Activated T-cell treated with anti-CD3 and anti-CD28 coated beads, Interleukin-2, amount 50 U/mL, for 4 hours (primary cell): ENCODE data around the gene ZNF579. TPM values are rescaled to one million over a fixed set of nuclear protein-coding genes. Genes with fewer than 3 reads are reported as not detected.
"Not testable (repeated sequence)": the region's sequence is repeated elsewhere in the genome, so short reads cannot be mapped to it uniquely, and the experiment has no call there.

ENCODE experiments used
- ATAC-seq, 2 donors: fragments of 200-7000 bp; cut with Tn5 transposase; one replicate each; pipeline ENCODE4 v1.10.0; 2021
- DNase-seq: peaks from one replicate; pipeline ENCODE4 v3.0.0-alpha.2; 2020
- H3K27me3 Mint-ChIP-seq: one replicate; pipeline ENCODE4 v1.8.0; 2021; ENCODE audit warnings: low read depth, mixed read lengths
- H3K36me3 Mint-ChIP-seq: one replicate; pipeline ENCODE4 v1.8.0; 2022; ENCODE audit warnings: mixed read lengths; ENCODE audit not compliant: insufficient read depth
- H3K4me1 Mint-ChIP-seq: one replicate; pipeline ENCODE4 v1.8.0; 2021; ENCODE audit warnings: low read depth, mixed read lengths
- H3K4me3 Mint-ChIP-seq: one replicate; pipeline ENCODE4 v1.8.0; 2021; ENCODE audit warnings: mild to moderate bottlenecking, moderate library complexity, mixed read lengths
- H3K9me3 Mint-ChIP-seq: one replicate; pipeline ENCODE4 v1.8.0; 2021; ENCODE audit warnings: mixed read lengths
- total RNA-seq, 3 donors: library from RNA; stranded (reverse); gene quantifications; one replicate each; pipeline ENCODE4 v1.2.1, GENCODE V29; 2021

Gene ZNF579
- total RNA-seq, 3 donors from 2014 or later: 10.1 to 12.2 (median 11.0) TPM

DNA sequence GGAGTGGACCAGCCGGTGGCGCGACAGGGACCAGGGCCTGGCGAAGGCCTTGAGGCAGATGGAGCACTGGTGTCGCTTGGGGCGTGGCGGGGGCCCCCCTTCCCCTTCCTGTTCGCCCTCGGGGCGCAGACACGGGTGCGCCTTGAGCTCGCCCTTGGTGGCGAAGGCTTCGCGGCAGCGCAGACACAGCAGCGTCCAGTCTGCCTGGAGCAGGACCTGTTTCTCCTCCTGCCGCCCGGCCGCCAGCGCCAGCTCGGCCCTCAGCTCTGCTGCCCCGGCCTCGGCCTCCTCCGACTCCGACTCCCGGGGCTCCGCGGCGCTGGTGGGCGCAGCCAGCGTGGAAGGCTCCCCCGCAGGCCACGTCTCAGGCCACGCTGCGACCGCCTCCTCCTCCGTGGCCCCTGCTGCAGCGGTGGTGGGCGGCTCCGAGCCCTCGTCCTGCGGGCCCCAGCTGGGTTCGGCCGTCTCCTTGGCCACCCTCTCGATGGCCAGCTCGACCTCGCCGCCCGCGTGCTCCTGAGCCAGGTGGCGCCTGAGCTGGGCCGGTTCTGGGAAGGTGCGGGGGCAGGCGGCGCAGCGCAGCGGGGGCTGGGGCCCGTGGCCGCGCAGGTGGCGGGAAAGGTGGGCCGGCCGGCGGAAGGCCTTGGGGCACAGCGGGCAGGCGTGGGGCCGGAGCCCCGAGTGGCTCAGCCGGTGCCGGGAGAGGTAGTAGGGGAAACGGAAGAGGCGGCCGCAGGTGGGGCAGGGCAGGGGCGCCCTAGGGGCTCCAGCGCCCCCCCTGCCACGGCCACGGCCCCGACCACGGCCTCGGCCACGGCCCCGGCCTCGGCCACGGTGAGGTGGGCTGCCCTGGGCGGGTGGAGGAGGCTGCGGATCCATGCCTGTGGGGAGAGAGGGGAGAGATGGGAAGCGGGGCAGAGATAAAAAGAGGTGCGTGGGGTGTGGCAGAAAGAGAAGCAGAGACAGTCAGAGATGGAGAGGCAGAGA is 1.6 kb downstream of the ZNF579 start:
- no peak for DNase-seq
- Mint-ChIP-seq H3K4me1 (peaks cover 21% of the 10 kb centered on the region), H3K4me3 (peak overlapping the region; percentile 88), H3K27me3 (no peaks in the 10 kb centered on the region), H3K9me3 (no peaks in the 10 kb centered on the region), H3K36me3 (peaks cover 14% of the 10 kb centered on the region)
- ATAC-seq: no peak

DNA sequence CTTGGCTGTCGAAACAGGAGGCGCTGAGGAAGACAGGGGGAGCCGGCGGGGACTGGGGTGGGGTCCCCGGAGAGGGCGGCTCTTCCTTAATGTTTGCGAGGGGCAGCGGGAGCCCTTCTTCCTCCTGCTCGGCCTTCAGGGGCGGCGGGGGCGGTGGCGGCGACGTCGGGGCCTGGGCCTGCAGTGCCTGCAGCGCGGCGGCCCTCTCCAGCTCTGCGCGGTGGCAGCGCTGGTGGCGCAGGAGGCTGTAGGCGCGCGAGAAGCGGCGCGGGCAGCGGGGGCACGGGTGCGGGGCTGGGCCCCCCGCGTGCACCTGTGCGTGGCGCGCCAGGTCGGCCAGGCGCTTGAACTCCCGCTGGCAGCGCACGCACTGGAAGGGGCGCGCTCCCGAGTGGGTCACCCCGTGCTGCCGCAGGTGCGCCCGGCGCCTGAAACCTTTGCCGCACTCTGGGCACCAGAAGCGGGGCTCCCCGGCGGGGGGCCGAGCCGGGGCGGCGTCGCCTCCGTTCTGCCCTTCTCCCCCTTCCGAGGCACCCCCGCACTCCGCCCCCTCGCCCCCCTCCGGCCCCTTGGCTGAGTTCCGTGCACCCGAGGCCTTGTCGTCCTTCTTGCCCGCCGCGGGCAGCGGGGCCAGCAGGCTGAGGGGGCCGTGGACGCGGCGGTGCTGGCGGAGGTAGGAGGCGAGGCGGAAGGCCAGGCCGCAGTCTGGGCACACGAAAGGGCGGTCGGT is 2.5 kb downstream of the ZNF579 start:
- no peaks in the 10 kb centered on the region for H3K9me3 Mint-ChIP-seq
- ATAC-seq (no peak), DNase-seq (no peak)
- no peaks in the 10 kb centered on the region for H3K27me3 Mint-ChIP-seq
- H3K4me1 Mint-ChIP-seq: peaks cover 21% of the 10 kb centered on the region
- no peak overlapping the region for H3K4me3 Mint-ChIP-seq
- peaks cover 14% of the 10 kb centered on the region for H3K36me3 Mint-ChIP-seq

DNA sequence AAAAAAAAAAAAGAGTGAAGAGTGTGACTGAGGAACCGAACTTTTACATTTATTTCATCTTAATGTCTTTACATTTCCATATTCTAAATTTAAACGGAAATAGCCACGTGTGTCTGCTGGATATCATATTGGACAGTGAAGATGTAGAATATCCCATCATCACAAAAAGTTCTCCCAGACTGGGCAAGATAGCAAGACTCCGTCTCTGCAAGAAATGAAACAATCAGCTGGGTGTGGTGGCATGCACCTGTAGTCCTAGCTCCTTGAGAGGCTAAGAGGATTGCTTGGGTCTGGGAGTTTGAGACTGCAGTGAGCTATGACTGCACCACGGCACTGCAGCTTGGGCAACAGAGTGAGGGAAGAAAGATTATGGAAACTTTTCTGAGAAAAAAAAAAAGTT is 3.9 kb downstream of the ZNF579 start:
- DNase-seq (no peak), ATAC-seq (no peak)
- no peaks in the 10 kb centered on the region for H3K9me3 Mint-ChIP-seq
- H3K27me3 Mint-ChIP-seq: no peaks in the 10 kb centered on the region
- peaks cover 14% of the 10 kb centered on the region for H3K36me3 Mint-ChIP-seq
- peaks cover 16% of the 10 kb centered on the region for H3K4me1 Mint-ChIP-seq
- H3K4me3 Mint-ChIP-seq: no peak overlapping the region

DNA sequence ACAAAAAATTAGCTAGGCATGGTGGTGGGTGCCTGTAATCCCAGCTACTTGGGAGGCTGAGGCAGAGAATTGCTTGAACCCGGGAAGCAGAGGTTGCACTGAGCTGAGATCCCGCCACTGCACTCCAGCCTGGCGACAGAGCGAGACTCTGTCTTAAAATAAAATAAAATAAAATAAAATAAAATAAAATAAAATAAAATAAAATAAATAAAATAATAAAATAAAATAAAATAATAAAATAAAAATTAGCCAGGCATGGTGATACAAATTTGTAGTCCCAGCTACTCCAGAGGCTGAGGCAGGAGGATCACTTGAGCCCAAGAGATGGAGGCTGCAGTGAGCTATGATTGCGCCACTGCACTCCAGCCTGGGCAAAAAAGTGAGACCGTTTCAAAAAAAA is 6.7 kb downstream of the ZNF579 start:
- not testable (repeated sequence) for H3K4me1 Mint-ChIP-seq, H3K4me3 Mint-ChIP-seq, ATAC-seq, H3K27me3 Mint-ChIP-seq, H3K36me3 Mint-ChIP-seq, DNase-seq, H3K9me3 Mint-ChIP-seq

DNA sequence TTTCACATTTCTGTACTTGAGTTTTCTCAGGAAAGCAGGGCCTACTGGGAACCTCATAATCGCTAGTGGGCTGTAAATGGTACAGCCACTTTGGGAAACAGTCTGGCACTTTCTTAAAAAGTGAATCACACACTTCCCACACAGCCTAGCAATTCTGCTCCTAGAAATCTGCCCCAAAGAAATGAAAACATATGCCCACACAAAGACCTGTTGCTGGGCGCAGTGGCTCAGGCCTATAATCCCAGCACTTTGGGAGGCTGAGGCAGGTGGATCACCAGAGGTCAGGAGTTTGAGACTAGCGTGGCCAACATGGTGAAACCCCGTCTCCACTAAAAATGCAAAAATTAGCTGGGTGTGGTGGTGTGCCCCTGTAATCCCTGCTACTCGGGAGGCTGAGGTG is 11.2 kb downstream of the ZNF579 start:
- not testable (repeated sequence) for H3K4me1 Mint-ChIP-seq, H3K27me3 Mint-ChIP-seq, ATAC-seq, H3K9me3 Mint-ChIP-seq, H3K36me3 Mint-ChIP-seq, DNase-seq, H3K4me3 Mint-ChIP-seq

DNA sequence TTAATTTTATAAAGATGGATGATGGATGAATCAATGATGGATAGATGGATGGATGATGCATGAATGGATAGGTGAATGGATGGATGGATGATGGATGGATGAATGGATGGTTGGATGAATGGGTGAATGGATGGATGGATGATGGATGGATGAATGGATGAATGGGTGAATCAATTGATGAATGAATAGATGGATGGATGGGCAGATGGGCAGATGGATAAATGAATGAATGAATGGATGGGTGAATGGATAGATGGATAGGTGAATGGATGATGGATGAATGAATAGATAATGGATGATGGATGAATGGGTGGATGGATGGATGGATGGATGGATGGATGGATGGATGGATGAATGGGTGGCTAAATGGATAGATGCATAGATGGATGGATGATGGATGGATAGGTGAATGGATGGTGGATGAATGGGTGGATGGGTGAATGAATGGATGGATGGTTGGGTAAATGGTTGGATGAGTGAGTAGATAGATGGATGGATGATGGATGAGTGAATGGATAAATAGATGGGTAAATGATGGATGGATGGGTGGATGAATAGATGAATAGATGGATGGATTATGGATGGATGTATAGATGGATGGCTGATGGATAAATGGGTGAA is 12.8 kb downstream of the ZNF579 start:
- Mint-ChIP-seq H3K27me3 (peaks cover 4% of the 10 kb centered on the region), H3K9me3 (no peaks in the 10 kb centered on the region), H3K4me1 (no peaks in the 10 kb centered on the region), H3K4me3 (no peak overlapping the region), H3K36me3 (no peaks in the 10 kb centered on the region)
- ATAC-seq (no peak), DNase-seq (no peak)

DNA sequence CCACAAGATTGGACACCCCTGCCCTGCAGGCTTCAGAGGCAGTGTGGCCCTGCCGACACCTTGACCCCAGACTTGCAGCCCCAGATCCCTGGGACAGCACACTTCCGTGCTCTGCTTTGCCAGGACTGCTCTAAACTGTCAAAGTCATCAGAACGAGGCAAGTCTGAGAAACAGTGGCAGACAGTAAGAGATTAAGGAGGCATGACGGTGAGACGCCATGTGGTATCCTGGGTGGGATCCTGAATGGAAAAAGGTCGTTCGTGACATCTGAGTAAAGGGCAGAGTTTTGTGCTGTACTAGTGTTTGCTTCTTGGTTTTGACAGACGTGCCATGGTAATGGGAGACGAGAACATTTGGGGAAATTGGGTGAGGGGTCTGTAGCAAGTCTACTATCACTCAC is 13.8 kb downstream of the ZNF579 start:
- no peaks in the 10 kb centered on the region for H3K4me1 Mint-ChIP-seq
- H3K36me3 Mint-ChIP-seq: no peaks in the 10 kb centered on the region
- H3K4me3 Mint-ChIP-seq: no peak overlapping the region
- peaks cover 4% of the 10 kb centered on the region for H3K27me3 Mint-ChIP-seq
- ATAC-seq (no peak), DNase-seq (no peak)
- H3K9me3 Mint-ChIP-seq: no peaks in the 10 kb centered on the region

DNA sequence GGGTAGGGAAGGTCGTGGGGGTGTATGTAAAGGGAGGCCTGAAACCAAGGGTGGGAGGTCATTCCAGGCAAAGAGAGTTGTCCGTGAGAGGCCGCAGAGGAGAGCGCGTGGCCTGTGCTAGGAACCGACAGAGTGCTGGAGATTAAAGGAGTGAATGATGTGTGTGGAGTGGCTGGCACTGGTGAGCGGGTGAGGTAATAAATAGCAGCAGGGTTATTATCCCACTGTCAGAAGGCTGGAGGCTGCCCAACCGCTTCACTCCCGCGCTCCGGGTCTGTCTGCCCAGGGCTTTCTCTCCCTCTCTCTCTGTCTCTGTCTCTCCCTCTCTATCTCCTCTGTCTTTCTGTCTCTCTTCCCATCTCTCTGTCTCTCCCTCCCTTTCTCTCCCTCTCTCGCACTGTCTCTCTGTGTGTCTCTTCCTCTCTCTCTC is 17.4 kb downstream of the ZNF579 start:
- H3K27me3 Mint-ChIP-seq: peaks cover 7% of the 10 kb centered on the region
- no peaks in the 10 kb centered on the region for H3K36me3 Mint-ChIP-seq
- no peaks in the 10 kb centered on the region for H3K4me1 Mint-ChIP-seq
- DNase-seq (no peak), ATAC-seq (no peak)
- H3K4me3 Mint-ChIP-seq: no peak overlapping the region
- peaks cover 4% of the 10 kb centered on the region for H3K9me3 Mint-ChIP-seq

DNA sequence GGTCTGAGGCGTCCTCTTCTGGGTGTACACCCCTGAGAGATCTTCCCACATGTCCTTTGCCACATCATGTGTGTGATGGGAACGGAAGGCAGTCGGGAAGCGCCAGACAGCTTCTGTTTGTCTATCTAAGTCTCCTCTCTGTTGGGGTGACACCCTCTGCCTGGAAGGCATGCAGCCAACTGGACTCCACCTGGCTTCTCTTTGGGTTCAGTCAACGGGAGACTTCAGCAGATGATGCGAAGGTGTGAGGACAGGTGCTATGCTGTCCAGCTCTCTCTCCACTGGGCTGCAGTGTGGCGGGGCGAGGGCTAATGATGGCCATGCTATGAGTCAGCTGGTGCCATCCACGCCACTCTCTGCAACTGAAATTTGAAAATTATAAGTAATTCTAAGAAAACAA is 21.0 kb downstream of the ZNF579 start:
- Mint-ChIP-seq H3K9me3 (peaks cover 4% of the 10 kb centered on the region), H3K27me3 (peaks cover 3% of the 10 kb centered on the region), H3K4me1 (no peaks in the 10 kb centered on the region), H3K36me3 (no peaks in the 10 kb centered on the region), H3K4me3 (no peak overlapping the region)
- DNase-seq (no peak), ATAC-seq (no peak)

DNA sequence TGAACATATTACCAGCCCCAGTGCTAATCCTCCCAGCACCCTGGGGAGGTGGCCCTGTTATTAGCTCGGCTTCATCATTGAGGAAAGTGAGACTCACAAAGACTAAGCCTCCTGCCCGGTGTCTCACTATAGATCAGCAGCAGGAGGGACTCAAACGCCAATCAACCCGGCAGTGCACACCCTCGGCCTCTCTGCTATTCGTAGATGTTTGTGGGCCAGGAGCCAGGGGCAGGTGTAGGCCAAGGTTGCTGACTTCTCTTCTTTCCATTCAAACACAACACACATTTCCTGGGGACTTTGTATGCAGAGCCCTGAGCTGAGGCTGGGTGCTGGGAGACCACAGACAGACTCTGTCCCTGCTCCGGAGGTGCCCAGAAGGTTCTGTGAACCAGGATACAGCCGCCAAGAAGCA is 25.9 kb downstream of the ZNF579 start:
- H3K9me3 Mint-ChIP-seq: no peaks in the 10 kb centered on the region
- ATAC-seq: no peak
- peaks cover 2% of the 10 kb centered on the region for H3K27me3 Mint-ChIP-seq
- H3K36me3 Mint-ChIP-seq: no peaks in the 10 kb centered on the region
- no peaks in the 10 kb centered on the region for H3K4me1 Mint-ChIP-seq
- no peak overlapping the region for H3K4me3 Mint-ChIP-seq
- no peak for DNase-seq

DNA sequence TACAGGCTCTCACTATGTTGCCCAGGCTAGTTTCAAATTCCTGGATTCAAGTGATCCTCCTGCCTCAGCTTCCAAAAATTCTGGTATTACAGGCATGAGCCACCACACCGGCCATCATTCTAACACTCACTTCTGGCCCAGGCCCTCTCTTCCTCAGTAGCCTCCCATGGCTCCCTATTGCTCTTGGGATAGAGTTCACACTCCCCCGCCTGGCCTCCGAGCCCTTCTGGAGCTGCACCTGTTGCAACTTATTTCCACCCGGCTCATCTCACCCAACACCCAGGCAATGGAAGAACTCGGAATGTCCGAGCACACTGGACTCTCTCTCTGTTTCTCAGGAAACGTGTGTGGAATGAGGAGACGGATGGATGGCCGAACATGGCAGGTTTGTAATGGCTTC is 26.3 kb downstream of the ZNF579 start:
- Mint-ChIP-seq H3K4me3 (no peak overlapping the region), H3K27me3 (peaks cover 6% of the 10 kb centered on the region), H3K36me3 (no peaks in the 10 kb centered on the region), H3K9me3 (no peaks in the 10 kb centered on the region), H3K4me1 (no peaks in the 10 kb centered on the region)
- DNase-seq: no peak
- no peak for ATAC-seq

DNA sequence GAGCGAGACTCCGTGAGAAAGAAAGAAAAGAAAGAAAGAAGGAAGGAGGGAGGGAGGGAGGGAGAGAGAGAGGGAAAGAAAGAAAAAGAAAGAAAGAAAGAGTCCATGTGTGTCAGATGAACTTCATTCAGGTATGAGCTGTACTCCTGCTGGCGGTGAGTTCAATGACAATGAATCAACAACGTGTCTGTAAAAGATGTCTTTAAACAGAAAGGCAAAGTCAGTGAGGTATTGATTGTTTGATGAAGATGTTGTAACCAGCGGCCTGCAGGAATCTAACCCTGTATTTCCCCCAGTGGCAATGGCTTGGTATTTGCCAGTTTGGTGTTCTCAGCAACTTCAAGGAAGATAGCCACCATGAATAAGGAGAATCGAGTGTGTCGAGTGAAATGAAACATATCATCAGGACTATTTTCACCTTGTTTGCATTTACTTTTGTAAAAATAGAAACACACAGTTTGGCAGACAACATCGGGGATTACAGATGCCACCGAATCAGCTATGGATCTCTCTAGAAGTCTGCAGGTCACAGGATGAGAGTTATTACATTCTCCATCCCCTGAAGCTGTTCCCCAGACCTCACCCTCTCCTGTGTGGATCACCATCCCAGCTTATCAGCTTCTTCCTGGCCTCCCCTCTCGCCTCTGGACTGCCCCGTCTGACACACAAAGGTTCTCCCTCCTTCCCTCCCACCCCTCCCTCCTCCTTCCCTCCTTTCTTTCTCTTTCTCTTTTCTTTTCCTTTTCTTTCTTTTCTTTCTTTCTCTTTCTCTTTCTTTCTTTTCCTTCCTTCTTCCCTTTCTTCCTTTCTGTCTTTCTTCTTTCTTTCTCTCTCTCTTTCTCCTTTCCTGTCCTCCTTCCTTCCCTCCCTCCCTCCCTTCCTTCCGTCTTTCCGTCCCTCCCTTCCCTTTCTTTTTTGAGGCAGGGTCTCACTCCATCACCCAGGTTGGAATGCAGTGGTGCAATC is 27.1 kb downstream of the ZNF579 start:
- ATAC-seq (no peak), DNase-seq (no peak)
- Mint-ChIP-seq H3K9me3 (no peaks in the 10 kb centered on the region), H3K4me1 (no peaks in the 10 kb centered on the region), H3K27me3 (peaks cover 7% of the 10 kb centered on the region), H3K36me3 (no peaks in the 10 kb centered on the region), H3K4me3 (no peak overlapping the region)

DNA sequence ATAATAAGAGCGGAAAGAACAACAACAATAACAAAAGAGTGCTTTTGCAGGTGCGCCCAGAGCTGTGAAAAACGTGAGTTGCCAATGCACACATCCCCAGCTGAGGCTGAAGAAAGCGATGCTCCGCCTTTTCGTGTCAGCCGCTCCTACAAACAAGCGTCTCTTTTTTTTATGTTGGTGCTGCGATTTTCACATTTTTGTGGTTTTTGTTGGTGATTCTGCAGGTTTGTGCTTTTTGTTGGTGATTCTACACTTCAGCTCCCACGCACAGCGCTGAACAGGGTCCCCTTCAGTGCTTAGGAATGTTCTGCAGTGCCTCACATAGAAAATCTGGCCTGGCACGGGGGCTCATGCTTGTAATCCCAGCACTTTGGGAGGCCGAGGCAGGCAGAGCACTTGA is 28.0 kb downstream of the ZNF579 start:
- Mint-ChIP-seq H3K4me3 (no peak overlapping the region), H3K27me3 (peaks cover 13% of the 10 kb centered on the region), H3K4me1 (no peaks in the 10 kb centered on the region), H3K9me3 (no peaks in the 10 kb centered on the region), H3K36me3 (no peaks in the 10 kb centered on the region)
- ATAC-seq (no peak), DNase-seq (no peak)

DNA sequence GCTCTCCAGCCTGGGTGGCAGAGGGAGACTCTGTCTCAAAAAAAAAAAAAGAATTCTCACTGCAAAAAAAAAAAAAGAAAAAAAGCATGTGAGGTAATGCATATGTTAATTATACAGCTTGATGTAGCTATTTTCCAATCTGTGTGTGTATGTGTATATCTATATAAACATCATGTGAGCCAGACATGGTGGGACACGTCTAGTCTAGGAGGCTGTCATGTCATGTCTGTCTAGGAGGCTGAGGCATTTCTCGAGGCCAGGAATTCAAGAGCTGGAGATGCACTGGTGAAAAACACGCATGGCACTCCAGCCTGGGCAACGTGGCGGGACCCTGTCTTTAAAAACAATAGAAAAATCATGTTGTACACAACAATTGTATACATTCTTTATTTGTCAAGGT is 28.4 kb downstream of the ZNF579 start:
- no peak for DNase-seq
- Mint-ChIP-seq H3K36me3 (no peaks in the 10 kb centered on the region), H3K4me1 (no peaks in the 10 kb centered on the region), H3K27me3 (peaks cover 17% of the 10 kb centered on the region), H3K9me3 (no peaks in the 10 kb centered on the region), H3K4me3 (no peak overlapping the region)
- no peak for ATAC-seq
